ENCODE results near the gene PLPP7.

DNA sequence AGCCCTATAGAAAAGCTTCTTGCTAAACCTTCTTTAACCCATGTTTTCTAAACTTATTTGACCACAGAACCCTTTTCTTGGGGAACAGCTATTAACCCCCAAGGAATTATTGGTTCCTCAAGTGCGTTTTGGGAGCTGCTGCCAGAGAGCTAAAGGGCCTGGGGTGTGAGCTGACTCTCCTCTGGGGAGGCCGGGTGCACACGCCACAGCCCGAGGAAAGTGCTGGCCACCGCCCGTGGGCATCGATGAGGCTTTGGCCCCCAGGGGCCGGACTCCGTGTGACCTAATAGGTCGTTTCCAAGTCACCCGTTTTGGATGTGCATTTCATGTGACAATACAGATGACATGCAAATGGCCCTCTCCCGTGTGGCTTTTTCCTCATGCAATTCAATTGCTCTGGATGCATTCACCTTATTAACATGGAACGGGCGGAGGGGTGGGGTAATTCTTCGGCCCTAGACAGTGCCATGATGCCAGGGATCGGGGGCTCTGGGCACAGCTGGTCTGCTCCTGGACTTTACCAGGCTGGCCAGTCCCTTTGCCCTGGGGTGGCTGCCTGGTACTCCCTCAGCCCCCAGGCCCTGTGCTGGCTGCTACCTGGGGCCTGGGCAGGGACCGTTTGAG is 19.5 kb downstream of the PLPP7 start:
- no peak for TF ChIP-seq POLR2A (IDR thresholded peaks at IDR 0.05)
- TF ChIP-seq, protein P1, sequence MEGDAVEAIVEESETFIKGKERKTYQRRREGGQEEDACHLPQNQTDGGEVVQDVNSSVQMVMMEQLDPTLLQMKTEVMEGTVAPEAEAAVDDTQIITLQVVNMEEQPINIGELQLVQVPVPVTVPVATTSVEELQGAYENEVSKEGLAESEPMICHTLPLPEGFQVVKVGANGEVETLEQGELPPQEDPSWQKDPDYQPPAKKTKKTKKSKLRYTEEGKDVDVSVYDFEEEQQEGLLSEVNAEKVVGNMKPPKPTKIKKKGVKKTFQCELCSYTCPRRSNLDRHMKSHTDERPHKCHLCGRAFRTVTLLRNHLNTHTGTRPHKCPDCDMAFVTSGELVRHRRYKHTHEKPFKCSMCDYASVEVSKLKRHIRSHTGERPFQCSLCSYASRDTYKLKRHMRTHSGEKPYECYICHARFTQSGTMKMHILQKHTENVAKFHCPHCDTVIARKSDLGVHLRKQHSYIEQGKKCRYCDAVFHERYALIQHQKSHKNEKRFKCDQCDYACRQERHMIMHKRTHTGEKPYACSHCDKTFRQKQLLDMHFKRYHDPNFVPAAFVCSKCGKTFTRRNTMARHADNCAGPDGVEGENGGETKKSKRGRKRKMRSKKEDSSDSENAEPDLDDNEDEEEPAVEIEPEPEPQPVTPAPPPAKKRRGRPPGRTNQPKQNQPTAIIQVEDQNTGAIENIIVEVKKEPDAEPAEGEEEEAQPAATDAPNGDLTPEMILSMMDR (IDR thresholded peaks at IDR 0.05) = no peak
